M059J (cell line): Measurements from ENCODE around the gene ZNF358. TPM values are rescaled to one million over a fixed set of nuclear protein-coding genes. Genes with fewer than 3 reads are reported as not detected.
"Not testable (repeated sequence)": the region's sequence is repeated elsewhere in the genome, so short reads cannot be mapped to it uniquely, and the experiment has no call there.

Source experiments
- DNase-seq: peaks from one replicate; pipeline ENCODE4 v3.0.0-alpha.2; 2012; ENCODE audit warnings: low read depth
- total RNA-seq: library from RNA; depleted of rRNA; stranded (reverse); fragments of >200 nt; shearing (Covaris generic); gene quantifications from 2 replicates; pipeline ENCODE4 v1.2.3, GENCODE V29; 2014

ZNF358 gene
- total RNA-seq, 1 experiment from 2014 or later, result 55.4 TPM

DNA sequence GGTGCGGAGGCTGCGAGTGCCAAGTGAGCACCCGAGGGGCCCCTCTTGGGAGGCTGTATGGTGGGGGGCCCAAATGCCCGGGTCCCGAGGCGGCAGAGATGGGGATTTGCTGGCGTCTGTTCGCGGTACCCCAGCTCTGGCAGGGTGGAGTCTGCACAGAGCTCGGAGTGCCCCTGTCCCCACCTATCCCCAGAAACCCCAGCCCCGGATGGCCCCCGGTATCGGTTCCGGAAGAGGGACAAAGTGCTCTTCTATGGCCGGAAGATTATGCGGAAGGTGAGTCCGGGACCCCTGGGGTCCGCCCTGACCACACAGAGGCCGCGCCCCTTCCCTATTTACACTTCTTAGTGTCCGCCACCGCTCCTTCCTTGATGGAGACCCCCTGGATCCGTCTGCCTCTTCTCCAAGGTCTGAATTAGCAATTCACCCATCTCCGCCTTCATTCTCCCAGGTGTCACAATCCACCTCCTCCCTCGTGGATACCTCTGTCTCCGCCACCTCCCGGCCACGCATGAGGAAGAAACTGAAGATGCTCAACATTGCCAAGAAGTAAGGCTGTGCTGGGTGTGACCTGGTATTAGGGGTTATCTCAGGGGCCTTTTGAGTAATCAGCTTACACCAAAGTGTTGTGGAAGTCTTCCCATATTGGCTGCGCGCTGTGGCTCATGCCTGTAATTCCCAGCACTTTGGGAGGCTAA is 20.2 kb downstream of the ZNF358 start:
- no peak for DNase-seq

- not testable (repeated sequence) for DNase-seq
Measured at GRCh38 chr19:7538990-7539389, 23.1 kb downstream of the ZNF358 start.

- no peak for DNase-seq
Measured at GRCh38 chr19:7539827-7540425, 24.0 kb downstream of the ZNF358 start.

DNA sequence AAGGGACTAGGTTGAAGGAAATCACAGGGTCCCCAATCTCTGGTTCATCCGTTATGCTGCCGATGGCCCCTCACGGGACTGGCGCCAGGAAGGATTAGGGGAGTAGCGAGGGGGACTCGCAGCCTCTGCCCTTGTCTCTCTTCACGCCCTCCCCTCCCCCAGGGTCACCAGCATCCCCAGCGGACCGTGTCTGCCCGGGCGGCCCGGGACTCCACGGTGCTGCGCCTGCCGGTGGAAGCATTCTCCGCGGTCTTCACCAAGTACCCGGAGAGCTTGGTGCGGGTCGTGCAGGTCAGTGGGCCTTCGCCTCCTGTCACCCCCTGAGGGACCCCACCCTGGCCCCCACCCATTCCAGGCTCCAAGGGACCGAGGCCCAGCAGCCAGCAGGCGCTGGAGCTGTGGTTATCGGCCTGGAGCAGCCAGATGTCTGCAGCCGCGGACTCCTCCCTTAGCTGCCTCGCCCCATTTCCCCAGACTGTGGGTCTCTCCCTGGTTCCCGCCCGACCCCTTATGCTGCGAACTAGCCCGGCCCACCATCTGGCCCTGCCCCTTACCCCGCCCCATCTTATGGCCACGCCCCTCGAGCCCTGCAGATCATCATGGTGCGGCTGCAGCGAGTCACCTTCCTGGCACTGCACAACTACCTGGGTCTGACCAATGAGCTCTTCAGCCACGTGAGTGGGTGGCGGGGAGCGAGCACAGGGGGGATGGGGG is 25.0 kb downstream of the ZNF358 start:
- DNase-seq, result peak; percentile 7

DNA sequence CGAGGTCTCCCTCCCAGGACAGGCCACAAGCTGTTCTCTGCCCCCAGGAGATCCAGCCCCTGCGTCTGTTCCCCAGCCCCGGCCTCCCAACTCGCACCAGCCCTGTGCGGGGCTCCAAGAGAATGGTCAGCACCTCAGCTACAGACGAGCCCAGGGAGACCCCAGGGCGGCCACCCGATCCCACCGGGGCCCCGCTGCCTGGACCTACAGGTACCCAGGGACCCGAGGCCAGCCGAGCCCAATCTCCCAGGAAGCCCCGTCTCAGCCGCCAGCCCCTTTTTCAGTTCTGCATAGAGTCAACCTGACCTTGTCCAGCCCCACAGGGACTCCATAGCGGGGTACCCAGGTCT is 25.5 kb downstream of the ZNF358 start:
- no peak for DNase-seq

DNA sequence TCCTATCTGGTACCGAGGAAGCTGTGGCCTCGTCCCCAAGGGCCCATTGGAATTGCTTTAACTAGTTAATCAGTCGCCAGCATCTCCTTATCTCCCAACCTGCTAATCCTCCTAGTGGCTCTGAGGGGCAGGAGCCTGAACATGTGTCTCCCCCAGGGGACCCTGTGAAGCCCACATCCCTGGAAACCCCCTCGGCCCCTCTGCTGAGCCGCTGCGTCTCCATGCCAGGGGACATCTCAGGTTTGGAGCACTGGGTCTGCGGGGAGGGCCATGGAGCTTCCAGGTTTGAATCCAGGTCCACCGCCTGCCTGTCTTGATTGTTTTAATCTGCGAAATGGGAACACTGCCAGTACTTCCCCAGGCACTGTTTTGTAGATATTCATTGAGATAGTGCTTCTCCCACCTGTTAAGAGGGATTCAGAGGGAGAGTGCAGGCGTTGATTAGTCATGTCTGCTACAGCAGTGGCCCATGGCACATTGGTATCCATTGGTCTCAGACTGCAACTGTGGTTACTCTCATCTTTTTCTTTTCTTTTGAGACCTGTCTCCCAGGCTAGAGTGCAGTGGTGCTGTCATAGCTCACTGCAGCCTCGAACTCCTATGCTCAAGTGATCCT is 26.0 kb downstream of the ZNF358 start:
- no peak for DNase-seq

DNA sequence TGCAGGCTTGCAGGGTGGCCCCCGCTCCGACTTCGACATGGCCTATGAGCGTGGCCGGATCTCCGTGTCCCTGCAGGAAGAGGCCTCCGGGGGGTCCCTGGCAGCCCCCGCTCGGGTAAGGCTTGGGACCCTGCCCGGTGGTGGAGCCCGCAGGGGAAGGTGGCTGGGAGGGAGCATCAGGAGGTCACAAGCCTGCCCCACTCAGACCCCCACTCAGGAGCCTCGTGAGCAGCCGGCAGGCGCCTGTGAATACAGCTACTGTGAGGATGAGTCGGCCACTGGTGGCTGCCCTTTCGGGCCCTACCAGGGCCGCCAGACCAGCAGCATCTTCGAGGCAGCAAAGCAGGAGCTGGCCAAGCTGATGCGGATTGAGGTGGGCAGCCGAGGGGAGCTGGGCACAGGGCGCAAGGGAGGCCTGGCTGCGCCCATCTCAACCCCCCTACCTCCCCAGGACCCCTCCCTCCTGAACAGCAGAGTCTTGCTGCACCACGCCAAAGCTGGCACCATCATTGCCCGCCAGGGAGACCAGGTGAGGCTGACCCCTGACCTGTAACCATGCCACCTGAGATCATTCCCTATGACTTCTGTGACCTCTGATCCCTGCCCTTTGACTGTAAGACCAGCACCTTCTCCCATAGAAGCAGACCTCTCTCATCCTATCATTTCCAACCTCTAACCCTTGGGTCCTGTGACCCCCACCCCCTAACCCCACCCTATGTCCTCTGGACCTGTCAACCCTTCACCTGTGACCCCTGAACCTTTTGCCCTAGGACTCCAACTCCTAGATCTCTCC is 26.8 kb downstream of the ZNF358 start:
- no peak for DNase-seq

GRCh38 chr19:7544626-7545025 is 28.7 kb downstream of the ZNF358 start:
- no peak for DNase-seq

GRCh38 chr19:7545300-7545699 is 29.4 kb downstream of the ZNF358 start:
- no peak for DNase-seq

- DNase-seq, result no peak
Measured at GRCh38 chr19:7545904-7546303, 30.0 kb downstream of the ZNF358 start.

- DNase-seq, result peak; percentile 11
Measured at GRCh38 chr19:7547159-7547558, 31.3 kb downstream of the ZNF358 start.

- DNase-seq, result no peak
Measured at GRCh38 chr19:7549429-7550148, 33.7 kb downstream of the ZNF358 start.

DNA sequence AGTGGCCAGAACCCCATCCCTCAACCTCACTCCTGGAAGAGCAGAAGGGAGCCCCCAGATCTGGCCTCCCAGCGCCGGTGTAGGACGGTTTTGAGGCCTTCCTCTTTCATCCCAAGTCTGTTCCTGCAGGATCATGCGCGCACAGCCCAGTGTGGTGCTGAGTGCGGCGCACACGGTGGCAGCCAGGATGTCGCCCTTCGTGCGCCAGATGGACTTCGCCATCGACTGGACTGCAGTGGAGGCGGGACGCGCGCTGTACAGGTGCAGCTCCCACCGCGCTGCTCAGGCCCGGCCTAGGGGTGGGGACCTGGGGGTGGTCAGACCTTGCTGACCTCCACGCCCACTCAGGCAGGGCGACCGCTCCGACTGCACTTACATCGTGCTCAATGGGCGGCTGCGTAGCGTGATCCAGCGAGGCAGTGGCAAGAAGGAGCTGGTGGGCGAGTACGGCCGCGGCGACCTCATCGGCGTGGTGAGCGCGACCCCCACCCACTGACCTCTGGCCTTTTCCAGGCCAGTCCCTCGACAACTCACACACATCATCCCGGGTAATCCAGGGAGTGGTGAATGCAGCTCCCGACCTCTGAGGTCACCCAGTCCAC is 34.4 kb downstream of the ZNF358 start:
- DNase-seq, result no peak

GRCh38 chr19:7550987-7551761 is 35.3 kb downstream of the ZNF358 start:
- DNase-seq, result peak; percentile 37

DNA sequence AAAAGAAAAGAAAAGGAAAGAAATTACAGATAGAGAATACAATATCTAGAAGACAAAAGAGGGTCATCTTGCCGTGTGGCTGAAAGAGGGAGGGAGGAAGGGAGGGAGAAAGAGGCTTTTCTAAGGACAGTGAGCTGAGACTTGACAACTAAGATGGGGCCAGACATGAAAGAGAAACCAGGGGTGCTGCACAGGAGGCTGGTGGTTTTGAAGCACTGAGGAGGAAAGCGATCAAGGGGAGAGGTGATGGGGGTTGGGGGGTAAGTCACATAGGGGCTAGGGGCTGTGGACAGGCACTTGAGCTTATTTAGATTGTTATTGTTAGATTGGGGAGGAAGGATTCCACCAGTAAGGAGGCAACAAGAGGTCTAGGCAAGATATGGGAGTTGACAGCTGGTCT is 36.9 kb downstream of the ZNF358 start:
- DNase-seq, result no peak

GRCh38 chr19:7554565-7554964 is 38.7 kb downstream of the ZNF358 start:
- DNase-seq, result no peak

- DNase-seq, result no peak
Measured at GRCh38 chr19:7554990-7555864, 39.3 kb downstream of the ZNF358 start.

GRCh38 chr19:7556696-7557315 is 40.9 kb downstream of the ZNF358 start:
- DNase-seq, result no peak

- no peak for DNase-seq
Measured at GRCh38 chr19:7558667-7559066, 42.8 kb downstream of the ZNF358 start.
